Embryonic facial prominence (tissue), 1 donor: ENCODE data around the gene C20orf141.
"Not testable (repeated sequence)": the region's sequence is repeated elsewhere in the genome, so short reads cannot be mapped to it uniquely, and the experiment has no call there.

Experiments used
- DNase-seq: peaks from one replicate; pipeline ENCODE4 v3.0.0-alpha.2; 2016; ENCODE audit errors: extremely low spot score

The C20orf141 gene

DNA sequence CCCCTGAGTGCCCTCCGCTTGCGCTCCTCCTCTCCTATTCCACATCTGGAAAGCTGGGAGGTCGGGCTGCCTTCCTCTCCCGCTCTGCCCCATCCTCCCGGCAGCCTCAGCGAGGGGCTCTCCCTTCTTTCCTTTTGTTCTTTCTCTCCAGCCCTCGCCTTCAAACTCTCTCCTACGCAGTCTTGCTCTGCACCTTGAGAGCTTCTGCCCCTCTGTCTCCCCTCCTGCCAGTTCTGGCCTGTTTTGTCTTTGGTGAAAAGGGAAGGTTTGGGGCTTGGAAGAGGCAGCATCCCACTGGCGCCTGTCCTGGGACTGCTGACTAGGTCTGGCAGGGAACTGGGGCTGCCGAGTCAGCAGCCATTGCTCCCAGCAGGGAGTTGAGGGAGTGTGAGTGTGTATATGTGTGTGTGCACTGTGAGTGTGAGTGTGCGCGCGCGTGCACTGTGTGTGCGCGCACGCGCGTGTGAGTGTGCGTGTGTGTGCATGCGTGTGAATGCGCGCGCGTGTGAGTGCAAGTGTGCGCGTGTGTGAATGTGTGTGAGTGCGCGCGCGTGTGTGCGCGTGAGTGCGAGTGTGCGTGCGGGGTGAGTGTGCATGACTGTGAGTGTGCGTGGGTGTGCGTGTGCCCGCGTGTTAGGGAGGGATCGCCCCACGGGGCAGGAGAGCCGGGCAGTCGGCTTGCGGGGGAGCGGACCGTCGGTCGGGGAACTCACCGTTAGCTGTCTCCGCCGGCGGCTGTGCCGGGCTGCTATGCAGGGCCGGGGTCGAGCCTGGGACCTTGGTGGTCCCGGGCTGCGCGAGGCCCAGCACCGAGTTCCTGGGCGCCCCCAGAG is 14.9 kb upstream of the C20orf141 start:
- DNase-seq, result no peak

- no peak for DNase-seq
Observed at GRCh38 chr20:2800521-2801285, 14.1 kb upstream of the C20orf141 start, which contains the start of gene CPXM1. CPXM1 (minus strand) TSS chr20:2800627; CDS start chr20:2800572, 55 bp downstream.

DNA sequence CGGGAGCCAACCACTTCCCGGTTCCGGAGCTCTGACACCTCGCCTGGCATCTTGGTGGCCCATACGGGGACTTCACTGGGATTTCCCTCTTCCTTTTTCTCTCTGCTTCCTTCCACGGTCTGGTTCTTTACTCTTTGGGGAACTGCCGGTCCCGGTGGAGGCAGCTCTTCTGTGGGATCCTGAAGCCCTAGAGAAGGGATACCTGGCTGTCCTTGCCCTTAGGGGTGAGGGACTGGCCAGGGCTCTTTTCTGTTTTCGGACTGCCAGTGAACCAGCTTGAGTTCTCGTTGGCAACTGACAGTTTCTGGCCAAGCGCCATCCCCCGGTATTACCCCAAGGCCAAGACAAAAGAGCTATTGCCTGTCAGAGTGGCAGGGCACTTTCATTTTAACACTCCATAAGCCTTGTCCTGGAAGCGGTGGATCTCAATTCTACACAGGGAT is 13.5 kb upstream of the C20orf141 start:
- no peak for DNase-seq

GRCh38 chr20:2804041-2804828 is 10.6 kb upstream of the C20orf141 start:
- no peak for DNase-seq

DNA sequence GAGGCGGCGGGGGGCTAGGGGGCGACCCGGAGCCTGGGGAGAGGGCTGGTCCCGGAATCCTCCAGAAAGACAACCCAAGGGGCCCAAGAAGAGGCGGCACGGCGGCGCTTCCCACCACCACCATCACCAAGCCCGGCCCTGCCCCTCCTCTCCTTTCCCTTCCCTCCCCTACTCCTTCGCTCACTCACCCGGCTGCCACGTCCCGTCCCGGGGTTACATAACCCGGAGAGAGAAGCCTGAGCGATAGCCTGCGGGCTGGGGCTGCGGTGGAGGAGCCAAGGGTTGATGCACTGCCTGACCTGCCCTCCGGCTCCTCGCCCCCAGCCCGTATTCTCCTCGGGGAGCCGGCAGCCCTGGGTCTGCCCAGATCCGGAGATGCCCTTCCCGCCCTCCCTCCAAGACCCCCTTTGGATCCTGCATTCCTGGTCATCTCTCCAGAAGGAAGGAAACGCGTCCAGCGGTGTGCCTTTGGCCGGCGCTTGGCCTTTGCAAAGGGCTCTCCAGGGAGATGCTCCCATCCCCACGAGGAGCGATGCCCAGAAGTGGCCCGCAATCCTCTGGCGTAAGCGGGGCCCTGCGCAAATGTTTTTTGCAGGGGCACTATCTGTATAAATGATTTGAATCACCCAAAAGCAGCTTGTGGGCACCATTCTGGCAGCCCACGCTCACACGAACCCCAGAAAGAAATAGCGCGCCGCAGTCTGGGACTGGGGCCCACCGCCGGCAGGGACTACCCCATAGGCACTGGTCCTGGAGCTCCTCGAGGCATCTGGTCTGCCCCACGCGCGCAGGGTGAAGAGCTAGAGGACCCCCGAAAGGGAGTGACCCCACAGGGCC is 9.7 kb upstream of the C20orf141 start:
- no peak for DNase-seq

- DNase-seq, result no peak
Observed at GRCh38 chr20:2805689-2806350, 9.0 kb upstream of the C20orf141 start.

DNA sequence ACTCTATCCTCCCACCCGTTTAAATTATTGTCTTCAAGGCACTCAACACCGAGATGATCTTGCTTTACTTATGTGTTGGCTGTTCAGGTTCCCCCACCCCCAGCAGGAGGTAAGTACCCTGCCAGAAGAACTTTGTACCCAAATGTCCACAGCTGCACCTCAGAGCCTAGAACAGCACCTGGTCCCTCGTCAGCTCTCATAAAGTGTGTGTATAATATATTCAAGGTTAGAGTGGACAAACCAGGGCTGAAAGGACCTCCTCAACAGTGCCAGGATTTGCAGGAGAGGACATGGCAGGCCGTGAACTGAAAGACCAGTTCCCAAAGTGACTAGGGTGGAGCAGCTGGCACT is 8.5 kb upstream of the C20orf141 start:
- DNase-seq, result no peak

GRCh38 chr20:2807019-2807418 is 7.8 kb upstream of the C20orf141 start:
- no peak for DNase-seq

- not testable (repeated sequence) for DNase-seq
Observed at GRCh38 chr20:2807929-2808328, 6.9 kb upstream of the C20orf141 start.

GRCh38 chr20:2809690-2810089 is 5.1 kb upstream of the C20orf141 start:
- no peak for DNase-seq

DNA sequence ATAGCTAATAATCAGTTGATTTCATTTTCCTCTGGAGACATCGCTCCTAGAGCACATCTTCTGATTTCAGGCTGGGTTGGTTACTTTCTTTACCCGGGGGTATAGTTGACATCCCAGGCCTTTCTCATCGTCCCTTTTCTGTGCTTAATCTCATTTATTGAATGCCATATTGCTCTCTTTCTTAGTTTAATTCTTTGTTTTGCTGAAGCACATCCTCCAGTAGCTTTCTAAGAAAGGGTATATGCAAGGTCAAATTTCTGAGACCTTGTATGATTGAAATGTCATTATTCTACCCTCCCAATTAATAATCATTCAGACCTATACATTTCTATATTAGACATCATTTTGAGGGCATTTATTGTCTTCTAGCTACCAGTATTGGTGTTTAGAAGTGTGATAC is 2.6 kb upstream of the C20orf141 start:
- no peak for DNase-seq

DNA sequence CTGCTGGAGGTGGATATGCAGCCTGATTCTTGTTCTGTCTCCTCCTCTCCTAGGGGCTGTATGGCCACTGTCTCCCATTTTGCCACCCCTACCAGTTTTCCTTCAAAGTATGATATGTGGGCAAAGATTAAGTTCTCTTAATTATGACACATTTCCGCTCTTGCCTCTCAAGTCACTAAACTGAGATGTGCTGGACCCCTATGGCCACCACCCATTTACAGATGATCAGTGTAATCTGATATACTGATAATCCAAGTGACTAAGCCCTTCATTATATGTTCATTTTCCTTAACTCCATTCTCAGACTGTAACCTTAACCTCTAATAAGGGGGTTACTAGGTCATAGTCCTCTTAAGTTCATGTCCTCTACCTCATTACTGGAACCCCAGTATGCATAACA is 711 bp upstream of the C20orf141 start:
- no peak for DNase-seq

- no peak for DNase-seq
Observed at GRCh38 chr20:2815242-2815900, 584 bp downstream of the C20orf141 start.

GRCh38 chr20:2816030-2816582 is 1.3 kb downstream of the C20orf141 start, which contains the start of gene TMEM239:
TMEM239 (plus strand) TSS chr20:2816364; CDS start chr20:2816555, 191 bp downstream.
- DNase-seq, result no peak

DNA sequence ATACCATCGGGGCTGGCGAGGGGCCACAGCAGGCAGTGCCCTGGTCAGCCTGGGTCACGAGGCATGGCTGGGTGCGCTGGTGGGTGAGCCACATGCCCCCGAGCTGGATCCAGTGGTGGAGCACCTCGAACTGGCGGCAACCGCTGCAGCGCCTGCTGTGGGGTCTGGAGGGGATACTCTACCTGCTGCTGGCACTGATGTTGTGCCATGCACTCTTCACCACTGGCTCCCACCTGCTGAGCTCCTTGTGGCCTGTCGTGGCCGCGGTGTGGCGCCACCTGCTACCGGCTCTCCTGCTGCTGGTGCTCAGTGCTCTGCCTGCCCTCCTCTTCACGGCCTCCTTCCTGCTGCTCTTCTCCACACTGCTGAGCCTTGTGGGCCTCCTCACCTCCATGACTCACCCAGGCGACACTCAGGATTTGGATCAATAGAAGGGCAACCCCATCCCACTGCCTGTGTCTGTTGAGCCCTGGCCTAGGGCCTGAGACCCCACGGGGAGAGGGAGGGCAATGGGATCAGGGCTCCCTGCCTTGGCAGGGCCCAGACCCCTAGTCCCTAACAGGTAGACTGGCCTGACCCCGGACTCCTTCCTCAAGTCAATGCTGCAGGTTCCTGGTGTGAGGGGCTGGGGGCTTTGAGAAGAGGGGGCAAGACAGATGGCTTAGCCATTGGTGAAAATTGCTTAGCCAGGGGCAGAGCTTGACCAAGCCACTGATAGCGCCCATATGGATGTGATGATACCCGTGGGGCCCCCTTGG is 2.0 kb downstream of the C20orf141 start:
- DNase-seq, result no peak

- no peak for DNase-seq
Observed at GRCh38 chr20:2817341-2817726, 2.5 kb downstream of the C20orf141 start.

- no peak for DNase-seq
Observed at GRCh38 chr20:2817891-2818595, 3.3 kb downstream of the C20orf141 start.
